Right hindlimb (tissue), 1 donor: Measurements from ENCODE around the gene IFIT2.
A peak's percentile ranks its signal among the peaks of the same experiment; 100 is the strongest.
"Not testable (repeated sequence)": the region's sequence is repeated elsewhere in the genome, so short reads cannot be mapped to it uniquely, and the experiment has no call there.

Source experiments
- DNase-seq: peaks from one replicate; pipeline ENCODE4 v3.0.0-alpha.2; 2018

IFIT2 gene

DNA sequence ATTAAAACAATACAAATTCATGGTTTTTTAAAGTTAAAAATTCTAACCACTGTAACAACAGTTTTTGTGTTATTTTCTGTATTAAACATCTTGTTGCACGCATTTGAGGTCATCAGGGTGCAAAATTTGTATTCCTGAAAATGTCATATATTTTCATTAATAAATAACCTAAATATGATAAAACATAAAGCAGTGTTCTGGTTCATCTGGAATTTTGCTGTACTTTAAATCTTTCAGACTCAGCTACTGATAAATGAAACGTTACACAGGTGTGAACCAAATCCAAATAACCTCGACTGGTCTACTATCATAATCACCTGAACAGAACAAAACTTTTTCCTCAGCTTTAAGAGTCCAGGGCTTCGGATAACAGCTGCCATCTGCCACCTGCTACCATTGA is 6.9 kb downstream of the IFIT2 start:
- no peak for DNase-seq

DNA sequence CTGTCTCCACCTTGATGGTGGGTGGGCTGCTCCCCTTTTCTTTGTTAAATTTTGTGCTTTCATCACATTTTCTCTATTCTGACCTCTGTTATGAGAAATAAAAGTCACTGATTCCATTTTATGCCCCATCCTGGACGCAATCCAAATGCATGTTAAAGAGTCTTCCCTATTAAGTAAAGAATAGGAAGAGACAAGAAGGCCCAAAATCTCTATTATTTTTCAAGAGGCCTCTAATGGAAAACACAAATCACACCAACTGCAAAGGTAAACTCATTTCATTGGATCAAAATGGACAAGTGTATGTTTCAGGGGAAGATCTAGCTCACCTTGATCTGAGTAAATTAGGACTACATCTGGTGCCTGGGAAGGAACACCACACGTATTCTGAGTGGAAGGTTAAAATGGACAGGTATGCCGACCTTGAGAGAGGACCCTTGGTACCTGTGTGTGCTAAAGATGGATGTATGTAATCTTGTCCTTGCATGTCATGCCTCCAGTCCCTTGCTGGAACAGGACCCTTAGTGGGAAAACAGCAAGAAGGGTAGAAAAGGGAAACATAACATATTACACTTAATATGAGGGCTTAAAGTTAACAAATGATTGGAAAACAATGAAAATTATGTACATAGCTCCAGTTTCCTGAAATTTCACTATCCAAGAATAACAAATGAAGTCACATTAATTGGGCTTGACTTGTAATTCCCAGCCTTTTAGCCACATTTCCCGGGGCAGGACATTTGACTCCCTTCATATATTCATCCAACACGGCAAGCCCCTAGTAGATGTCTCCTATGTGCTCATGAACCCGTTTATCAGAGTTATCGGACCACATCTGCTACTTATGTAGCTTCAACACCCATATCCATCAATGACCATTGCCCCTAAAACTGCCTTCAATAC is 7.6 kb downstream of the IFIT2 start:
- no peak for DNase-seq

GRCh38 chr10:89310056-89310893 is 8.4 kb downstream of the IFIT2 start:
- DNase-seq: no peak

DNA sequence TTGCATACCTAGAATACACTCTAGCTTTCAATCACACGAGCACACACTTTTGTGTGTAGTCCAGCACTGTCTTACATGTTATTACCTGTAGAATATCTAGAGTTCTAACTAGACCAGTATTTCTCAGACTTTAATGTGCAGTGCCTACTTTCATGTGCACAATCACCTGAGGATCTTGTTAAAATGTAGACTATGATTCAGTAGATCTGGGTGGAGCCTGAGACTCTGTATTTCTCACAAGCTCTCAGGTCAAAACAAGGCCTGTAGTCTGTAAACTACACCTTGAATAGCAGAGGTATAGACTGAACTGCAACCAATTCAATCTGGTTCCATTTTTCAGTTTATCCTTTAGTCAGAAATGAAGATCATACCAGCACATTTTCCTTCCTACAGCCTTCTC is 11.1 kb downstream of the IFIT2 start:
- no peak for DNase-seq

DNA sequence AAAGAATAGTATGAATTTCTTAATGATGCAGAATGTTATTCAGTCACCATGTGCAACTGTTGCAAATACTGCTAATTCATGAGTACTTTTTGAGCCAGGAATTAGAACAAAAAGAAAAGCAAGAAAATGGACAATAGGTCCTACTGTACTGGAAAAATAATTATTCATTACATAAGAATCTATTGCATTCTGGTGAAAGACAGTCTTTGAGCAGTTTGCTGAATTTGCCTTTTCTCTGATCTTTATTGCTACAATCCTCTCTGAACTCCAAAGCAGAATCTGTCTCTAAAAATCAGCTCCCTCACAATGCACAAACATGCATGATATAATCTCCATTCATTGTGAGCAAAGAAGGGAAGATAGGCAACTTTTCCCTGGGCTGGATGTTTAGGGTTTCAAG is 12.8 kb downstream of the IFIT2 start:
- DNase-seq: no peak

DNA sequence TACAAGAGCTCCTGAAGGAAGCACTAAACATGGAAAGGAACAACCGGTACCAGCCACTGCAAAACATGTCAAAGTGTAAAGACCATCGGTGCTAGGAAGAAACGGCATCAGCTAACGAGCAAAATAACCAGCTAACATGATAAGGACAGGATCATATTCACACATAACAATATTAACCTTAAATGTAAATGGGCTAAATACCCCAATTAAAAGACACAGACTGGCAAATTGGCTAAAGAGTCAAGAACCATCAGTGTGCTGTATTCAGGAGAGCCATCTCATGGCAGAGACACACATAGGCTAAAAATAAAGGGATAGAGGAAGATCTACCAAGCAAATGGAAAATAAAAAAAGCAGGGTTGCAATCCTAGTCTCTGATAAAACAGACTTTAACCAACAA is 16.2 kb downstream of the IFIT2 start:
- DNase-seq: not testable (repeated sequence)

DNA sequence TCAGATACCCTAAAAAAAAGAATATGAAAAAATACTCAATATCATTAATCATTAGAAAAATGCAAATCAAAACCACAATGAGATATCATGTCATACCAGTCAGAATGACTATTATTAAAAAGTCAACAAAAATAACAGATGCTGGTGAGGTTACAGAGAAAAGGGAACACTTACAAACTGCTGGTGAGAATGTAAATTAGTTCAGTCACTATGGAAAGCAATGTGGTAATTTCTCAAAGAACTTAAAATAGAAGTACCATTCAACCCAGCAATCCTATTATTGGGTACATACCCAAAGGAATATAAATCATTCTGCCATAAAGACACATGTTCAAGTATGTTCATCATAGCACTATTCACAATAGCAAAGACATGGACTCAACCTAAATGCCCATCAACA is 23.2 kb downstream of the IFIT2 start:
- not testable (repeated sequence) for DNase-seq

GRCh38 chr10:89325856-89326255 is 24.0 kb downstream of the IFIT2 start:
- not testable (repeated sequence) for DNase-seq

GRCh38 chr10:89327803-89328441 is 26.1 kb downstream of the IFIT2 start, which contains the start of gene IFIT3:
IFIT3 (plus strand) TSS chr10:89327997; CDS start chr10:89328074, 77 bp downstream.
- peak; percentile 89 for DNase-seq

GRCh38 chr10:89329151-89329550 is 27.3 kb downstream of the IFIT2 start:
- DNase-seq: no peak

DNA sequence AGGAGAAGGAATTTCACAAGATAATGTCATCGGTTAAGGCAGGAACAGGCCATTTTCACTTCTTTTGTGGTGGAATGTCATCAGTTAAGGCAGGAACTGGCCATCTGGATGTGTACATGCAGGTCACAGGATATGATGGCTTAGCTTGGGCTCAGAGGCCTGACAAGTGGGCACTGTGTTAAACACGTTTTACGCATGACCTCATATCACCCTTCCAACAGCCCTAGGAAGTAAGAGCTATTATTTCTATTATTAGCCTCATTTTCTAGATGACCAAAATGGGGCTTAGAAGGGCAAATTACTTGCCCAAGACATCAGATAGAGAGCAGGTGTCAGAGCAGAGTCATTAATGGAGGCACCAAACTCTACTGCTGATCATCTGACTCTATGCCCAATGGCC is 28.2 kb downstream of the IFIT2 start:
- not testable (repeated sequence) for DNase-seq

GRCh38 chr10:89330537-89331212 is 28.8 kb downstream of the IFIT2 start:
- no peak for DNase-seq

DNA sequence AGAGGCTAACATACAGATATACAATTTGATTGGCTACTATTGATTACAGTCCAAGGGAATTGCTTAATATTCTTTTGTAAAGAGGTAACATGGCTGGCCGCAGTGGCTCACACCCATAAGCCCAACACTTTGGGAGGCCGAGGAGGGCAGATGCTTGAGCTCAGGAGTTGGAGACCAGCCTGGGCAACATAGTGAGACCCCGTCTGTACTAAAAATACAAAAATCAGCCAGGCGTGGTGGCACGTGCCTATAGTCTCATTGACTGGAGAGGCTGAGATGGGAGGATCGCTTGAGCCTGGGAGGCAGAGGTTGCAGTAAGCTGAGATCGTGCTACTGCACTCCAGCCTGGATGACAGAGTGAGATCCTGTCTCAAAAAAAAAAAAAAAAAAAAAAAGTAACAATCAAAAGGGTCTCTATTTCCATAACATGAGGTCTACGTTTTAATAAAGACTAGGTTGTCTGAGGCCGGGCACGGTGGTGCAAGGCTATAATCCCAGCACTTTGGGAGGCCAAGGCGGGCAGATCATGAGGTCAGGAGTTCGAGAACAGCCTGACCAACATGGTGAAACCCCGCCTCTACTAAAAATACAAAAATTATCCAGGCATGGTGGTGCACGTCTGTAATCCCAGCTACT is 29.8 kb downstream of the IFIT2 start:
- DNase-seq: not testable (repeated sequence)

- peak; percentile 45 for DNase-seq
Measured at GRCh38 chr10:89332123-89332633, 30.3 kb downstream of the IFIT2 start.

GRCh38 chr10:89335226-89335625 is 33.4 kb downstream of the IFIT2 start:
- no peak for DNase-seq

DNA sequence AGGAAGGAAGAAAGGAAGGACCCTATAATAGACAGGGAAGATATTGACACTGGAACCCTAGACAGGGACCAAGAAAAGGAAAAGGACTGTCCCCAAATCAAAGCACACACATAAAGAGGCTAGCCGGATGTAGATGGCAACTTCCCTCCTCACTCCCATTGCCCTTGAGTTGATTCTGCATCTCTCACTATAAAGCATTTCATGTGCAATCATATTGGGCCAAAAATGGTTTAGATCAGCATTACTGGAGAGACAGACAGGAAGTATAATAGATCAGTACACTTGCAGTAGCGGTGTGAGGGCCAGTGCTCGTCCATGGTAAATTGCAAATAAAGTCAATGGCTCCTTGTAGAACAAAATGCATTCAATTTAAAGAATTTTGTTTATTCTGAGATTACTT is 34.4 kb downstream of the IFIT2 start:
- DNase-seq: no peak

DNA sequence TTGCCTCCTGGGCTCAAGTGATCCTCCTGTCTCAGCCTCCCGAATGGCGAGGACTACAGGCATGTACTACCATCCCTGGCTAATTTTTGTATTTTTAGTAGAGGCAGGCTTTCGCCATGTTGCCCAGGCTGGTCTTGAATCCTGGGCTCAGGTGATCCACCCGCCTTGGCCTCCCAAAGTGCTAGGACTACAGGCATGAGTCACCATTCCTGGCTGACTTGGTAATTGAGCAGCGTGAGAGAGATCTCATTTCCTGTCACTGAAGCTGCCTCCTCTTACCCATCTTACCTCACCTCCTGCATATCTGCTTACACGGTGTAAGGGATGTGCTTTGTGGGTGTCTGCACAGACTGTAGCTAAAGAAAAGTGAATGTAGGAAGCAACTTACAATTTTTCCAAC is 35.6 kb downstream of the IFIT2 start:
- no peak for DNase-seq

DNA sequence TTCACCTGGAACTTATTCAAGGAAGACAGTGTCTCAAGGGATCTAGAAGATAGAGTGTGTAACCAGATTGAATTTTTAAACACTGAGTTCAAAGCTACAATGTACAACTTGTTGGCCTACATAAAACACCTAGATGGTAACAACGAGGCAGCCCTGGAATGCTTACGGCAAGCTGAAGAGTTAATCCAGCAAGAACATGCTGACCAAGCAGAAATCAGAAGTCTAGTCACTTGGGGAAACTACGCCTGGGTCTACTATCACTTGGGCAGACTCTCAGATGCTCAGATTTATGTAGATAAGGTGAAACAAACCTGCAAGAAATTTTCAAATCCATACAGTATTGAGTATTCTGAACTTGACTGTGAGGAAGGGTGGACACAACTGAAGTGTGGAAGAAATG is 36.9 kb downstream of the IFIT2 start:
- no peak for DNase-seq

DNA sequence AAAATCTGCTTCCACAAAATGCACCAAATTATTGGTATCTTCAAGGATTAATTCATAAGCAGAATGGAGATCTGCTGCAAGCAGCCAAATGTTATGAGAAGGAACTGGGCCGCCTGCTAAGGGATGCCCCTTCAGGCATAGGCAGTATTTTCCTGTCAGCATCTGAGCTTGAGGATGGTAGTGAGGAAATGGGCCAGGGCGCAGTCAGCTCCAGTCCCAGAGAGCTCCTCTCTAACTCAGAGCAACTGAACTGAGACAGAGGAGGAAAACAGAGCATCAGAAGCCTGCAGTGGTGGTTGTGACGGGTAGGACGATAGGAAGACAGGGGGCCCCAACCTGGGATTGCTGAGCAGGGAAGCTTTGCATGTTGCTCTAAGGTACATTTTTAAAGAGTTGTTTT is 38.0 kb downstream of the IFIT2 start:
- no peak for DNase-seq

GRCh38 chr10:89341649-89342048 is 39.8 kb downstream of the IFIT2 start:
- DNase-seq: no peak

GRCh38 chr10:89342206-89342958 is 40.5 kb downstream of the IFIT2 start:
- DNase-seq: peak; percentile 53
